SK-N-SH treated with all-trans-retinoic acid at 6 μM for 48 hours (cell line): ENCODE results near the gene TNFRSF11A.

ENCODE experiments used
- ARNTL ChIP-seq: fragments of 450-650 bp; formaldehyde crosslinking; IDR thresholded peaks from 2 replicates; pipeline ENCODE4 v1.5.0; 2020; ENCODE audit warnings: low read depth, mild to moderate bottlenecking, moderate library complexity, borderline replicate concordance
- CSDC2 ChIP-seq: fragments of 250-450 bp; sonication (Bioruptor Pico); IDR thresholded peaks from 2 replicates; pipeline ENCODE4 v1.5.0; 2020; ENCODE audit warnings: mild to moderate bottlenecking, moderate library complexity
- ESRRG ChIP-seq: fragments of 250-450 bp; sonication (Bioruptor Pico); IDR thresholded peaks from 2 replicates; pipeline ENCODE4 v1.6.1; 2021; ENCODE audit warnings: mild to moderate bottlenecking
- GLIS3 ChIP-seq: fragments of 250-450 bp; sonication (Bioruptor Pico); IDR thresholded peaks from 2 replicates; pipeline ENCODE4 v1.5.0; 2020; ENCODE audit warnings: mild to moderate bottlenecking, moderate library complexity
- SNAI2 ChIP-seq: fragments of 250-450 bp; sonication (Bioruptor Pico); IDR thresholded peaks from 2 replicates; pipeline ENCODE4 v1.5.0; 2020; ENCODE audit warnings: mild to moderate bottlenecking, moderate library complexity
- TCF4 ChIP-seq: fragments of 250-450 bp; sonication (Bioruptor Pico); IDR thresholded peaks from 2 replicates; pipeline ENCODE4 v1.8.0; 2021; ENCODE audit warnings: mild to moderate bottlenecking, moderate library complexity, borderline replicate concordance
- ZFP3 ChIP-seq: fragments of 250-450 bp; sonication (Bioruptor Pico); IDR thresholded peaks from 2 replicates; pipeline ENCODE4 v1.5.0; 2020; ENCODE audit warnings: mild to moderate bottlenecking, moderate library complexity
- ZFP30 ChIP-seq: fragments of 450-650 bp; formaldehyde crosslinking; IDR thresholded peaks from 2 replicates; pipeline ENCODE4 v1.5.0; 2022; ENCODE audit warnings: mild to moderate bottlenecking, moderate library complexity
- ZNF8 ChIP-seq: fragments of 450-650 bp; formaldehyde crosslinking; IDR thresholded peaks from 2 replicates; pipeline ENCODE4 v1.5.0; 2020; ENCODE audit warnings: mild to moderate bottlenecking, moderate library complexity
- TF ChIP-seq, protein P1 (sequence below): fragments of 250-450 bp; sonication (Bioruptor Pico); IDR thresholded peaks from 2 replicates; pipeline ENCODE4 v1.5.0; 2020; ENCODE audit warnings: mild to moderate bottlenecking, moderate library complexity
- TF ChIP-seq, protein P2 (sequence below): fragments of 250-450 bp; sonication (Bioruptor Pico); IDR thresholded peaks from 2 replicates; pipeline ENCODE4 v1.8.0; 2021; ENCODE audit warnings: low read depth, mild to moderate bottlenecking, moderate library complexity, borderline replicate concordance
- TF ChIP-seq, protein P3 (sequence below): fragments of 250-450 bp; sonication (Bioruptor Pico); IDR thresholded peaks from 2 replicates; pipeline ENCODE4 v1.8.0; 2020; ENCODE audit warnings: mild to moderate bottlenecking, moderate library complexity, borderline replicate concordance

DNA sequence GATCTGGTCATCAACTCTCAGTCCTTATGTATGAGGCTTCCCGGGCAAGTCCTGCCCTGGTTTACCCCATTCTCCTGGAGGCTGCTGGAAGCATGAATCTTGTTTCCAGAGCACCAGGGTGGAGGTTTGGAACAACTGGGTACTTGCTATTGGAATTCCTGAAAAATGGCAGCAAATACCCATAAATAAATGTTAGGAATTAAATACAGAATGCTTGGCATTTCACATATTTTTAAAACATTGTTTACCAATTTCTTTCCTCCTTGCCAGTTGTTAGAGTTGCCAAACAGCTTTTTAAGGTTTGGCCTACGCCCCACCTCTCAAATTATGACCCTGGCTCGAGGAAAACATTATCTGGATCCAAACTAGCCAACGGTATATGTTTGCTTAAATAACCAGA is 107.1 kb downstream of the TNFRSF11A start:
- TF ChIP-seq ZNF8 (CRISPR knock-in tag): no peak
- TF ChIP-seq, protein P1, sequence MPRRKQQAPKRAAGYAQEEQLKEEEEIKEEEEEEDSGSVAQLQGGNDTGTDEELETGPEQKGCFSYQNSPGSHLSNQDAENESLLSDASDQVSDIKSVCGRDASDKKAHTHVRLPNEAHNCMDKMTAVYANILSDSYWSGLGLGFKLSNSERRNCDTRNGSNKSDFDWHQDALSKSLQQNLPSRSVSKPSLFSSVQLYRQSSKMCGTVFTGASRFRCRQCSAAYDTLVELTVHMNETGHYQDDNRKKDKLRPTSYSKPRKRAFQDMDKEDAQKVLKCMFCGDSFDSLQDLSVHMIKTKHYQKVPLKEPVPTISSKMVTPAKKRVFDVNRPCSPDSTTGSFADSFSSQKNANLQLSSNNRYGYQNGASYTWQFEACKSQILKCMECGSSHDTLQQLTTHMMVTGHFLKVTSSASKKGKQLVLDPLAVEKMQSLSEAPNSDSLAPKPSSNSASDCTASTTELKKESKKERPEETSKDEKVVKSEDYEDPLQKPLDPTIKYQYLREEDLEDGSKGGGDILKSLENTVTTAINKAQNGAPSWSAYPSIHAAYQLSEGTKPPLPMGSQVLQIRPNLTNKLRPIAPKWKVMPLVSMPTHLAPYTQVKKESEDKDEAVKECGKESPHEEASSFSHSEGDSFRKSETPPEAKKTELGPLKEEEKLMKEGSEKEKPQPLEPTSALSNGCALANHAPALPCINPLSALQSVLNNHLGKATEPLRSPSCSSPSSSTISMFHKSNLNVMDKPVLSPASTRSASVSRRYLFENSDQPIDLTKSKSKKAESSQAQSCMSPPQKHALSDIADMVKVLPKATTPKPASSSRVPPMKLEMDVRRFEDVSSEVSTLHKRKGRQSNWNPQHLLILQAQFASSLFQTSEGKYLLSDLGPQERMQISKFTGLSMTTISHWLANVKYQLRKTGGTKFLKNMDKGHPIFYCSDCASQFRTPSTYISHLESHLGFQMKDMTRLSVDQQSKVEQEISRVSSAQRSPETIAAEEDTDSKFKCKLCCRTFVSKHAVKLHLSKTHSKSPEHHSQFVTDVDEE (CRISPR knock-in tag): no peak
- TF ChIP-seq, protein P2, sequence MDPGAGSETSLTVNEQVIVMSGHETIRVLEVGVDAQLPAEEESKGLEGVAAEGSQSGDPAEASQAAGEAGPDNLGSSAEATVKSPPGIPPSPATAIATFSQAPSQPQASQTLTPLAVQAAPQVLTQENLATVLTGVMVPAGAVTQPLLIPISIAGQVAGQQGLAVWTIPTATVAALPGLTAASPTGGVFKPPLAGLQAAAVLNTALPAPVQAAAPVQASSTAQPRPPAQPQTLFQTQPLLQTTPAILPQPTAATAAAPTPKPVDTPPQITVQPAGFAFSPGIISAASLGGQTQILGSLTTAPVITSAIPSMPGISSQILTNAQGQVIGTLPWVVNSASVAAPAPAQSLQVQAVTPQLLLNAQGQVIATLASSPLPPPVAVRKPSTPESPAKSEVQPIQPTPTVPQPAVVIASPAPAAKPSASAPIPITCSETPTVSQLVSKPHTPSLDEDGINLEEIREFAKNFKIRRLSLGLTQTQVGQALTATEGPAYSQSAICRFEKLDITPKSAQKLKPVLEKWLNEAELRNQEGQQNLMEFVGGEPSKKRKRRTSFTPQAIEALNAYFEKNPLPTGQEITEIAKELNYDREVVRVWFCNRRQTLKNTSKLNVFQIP: no peak
- TF ChIP-seq ZFP3: no peak
- TF ChIP-seq, protein P3, sequence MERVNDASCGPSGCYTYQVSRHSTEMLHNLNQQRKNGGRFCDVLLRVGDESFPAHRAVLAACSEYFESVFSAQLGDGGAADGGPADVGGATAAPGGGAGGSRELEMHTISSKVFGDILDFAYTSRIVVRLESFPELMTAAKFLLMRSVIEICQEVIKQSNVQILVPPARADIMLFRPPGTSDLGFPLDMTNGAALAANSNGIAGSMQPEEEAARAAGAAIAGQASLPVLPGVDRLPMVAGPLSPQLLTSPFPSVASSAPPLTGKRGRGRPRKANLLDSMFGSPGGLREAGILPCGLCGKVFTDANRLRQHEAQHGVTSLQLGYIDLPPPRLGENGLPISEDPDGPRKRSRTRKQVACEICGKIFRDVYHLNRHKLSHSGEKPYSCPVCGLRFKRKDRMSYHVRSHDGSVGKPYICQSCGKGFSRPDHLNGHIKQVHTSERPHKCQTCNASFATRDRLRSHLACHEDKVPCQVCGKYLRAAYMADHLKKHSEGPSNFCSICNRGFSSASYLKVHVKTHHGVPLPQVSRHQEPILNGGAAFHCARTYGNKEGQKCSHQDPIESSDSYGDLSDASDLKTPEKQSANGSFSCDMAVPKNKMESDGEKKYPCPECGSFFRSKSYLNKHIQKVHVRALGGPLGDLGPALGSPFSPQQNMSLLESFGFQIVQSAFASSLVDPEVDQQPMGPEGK (CRISPR knock-in tag): no peak
- no peak for TF ChIP-seq GLIS3 (CRISPR knock-in tag)
- TF ChIP-seq TCF4 (CRISPR knock-in tag): no peak
- no peak for TF ChIP-seq CSDC2 (CRISPR knock-in tag)
- TF ChIP-seq SNAI2 (CRISPR knock-in tag): no peak
- no peak for TF ChIP-seq ESRRG (CRISPR knock-in tag)
- TF ChIP-seq ZFP30: no peak
- TF ChIP-seq ARNTL: no peak
